NCI-H82 treated with DMSO at 0.1 percent for 48 hours (cell line): Measurements from ENCODE around the gene DCTD.
"Not testable (repeated sequence)": the region's sequence is repeated elsewhere in the genome, so short reads cannot be mapped to it uniquely, and the experiment has no call there.

ENCODE experiments used
- DNase-seq: peaks from one replicate; lab custom pipeline; 2025; ENCODE audit not compliant: unreplicated experiment; lab: John Stamatoyannopoulos, UW

Gene DCTD

GRCh38 chr4:182921608-182922007 lies 4.4 kb upstream of the DCTD start:
- DNase-seq: no peak

GRCh38 chr4:182920676-182921075 lies 3.5 kb upstream of the DCTD start:
- no peak for DNase-seq

GRCh38 chr4:182918791-182919302 lies 1.7 kb upstream of the DCTD start:
- DNase-seq: no peak

- DNase-seq: no peak
These were observed 940 bp upstream of the DCTD start for GRCh38 chr4:182918044-182918607.

- DNase-seq: peak; percentile 8
These were observed 554 bp downstream of the DCTD start for GRCh38 chr4:182916483-182917181.

GRCh38 chr4:182914357-182914756 lies 2.8 kb downstream of the DCTD start:
- no peak for DNase-seq

GRCh38 chr4:182913621-182914020 lies 3.6 kb downstream of the DCTD start:
- no peak for DNase-seq

GRCh38 chr4:182913036-182913435 lies 4.2 kb downstream of the DCTD start:
- no peak for DNase-seq

- DNase-seq: no peak
These were observed 9.1 kb downstream of the DCTD start for GRCh38 chr4:182908124-182908523.

- DNase-seq: no peak
These were observed 9.8 kb downstream of the DCTD start for GRCh38 chr4:182907396-182907795.

- no peak for DNase-seq
These were observed 10.4 kb downstream of the DCTD start for GRCh38 chr4:182906786-182907185.

- no peak for DNase-seq
These were observed 12.1 kb downstream of the DCTD start for GRCh38 chr4:182905038-182905437.

GRCh38 chr4:182904211-182904761 lies 12.9 kb downstream of the DCTD start:
- no peak for DNase-seq

GRCh38 chr4:182903013-182903412 lies 14.2 kb downstream of the DCTD start:
- DNase-seq: no peak

GRCh38 chr4:182901337-182901736 lies 15.8 kb downstream of the DCTD start:
- DNase-seq: no peak

- not testable (repeated sequence) for DNase-seq
These were observed 17.2 kb downstream of the DCTD start for GRCh38 chr4:182900021-182900420.

- DNase-seq: no peak
These were observed 18.7 kb downstream of the DCTD start for GRCh38 chr4:182898479-182898799.

GRCh38 chr4:182897601-182898478 lies 19.3 kb downstream of the DCTD start:
- DNase-seq: no peak

GRCh38 chr4:182896421-182896820 lies 20.8 kb downstream of the DCTD start:
- DNase-seq: no peak

- no peak for DNase-seq
These were observed 21.3 kb downstream of the DCTD start for GRCh38 chr4:182895791-182896292.

GRCh38 chr4:182894681-182895275 lies 22.4 kb downstream of the DCTD start:
- DNase-seq: no peak
